Endodermal cell (in vitro differentiated cells): ENCODE data around the gene KIF21B. TPM values are rescaled to one million over a fixed set of nuclear protein-coding genes. Genes with fewer than 3 reads are reported as not detected.

Experiments used
- DNase-seq: peaks from one replicate; pipeline ENCODE4 v3.0.0-alpha.2; 2017
- H3K27ac ChIP-seq: 2 replicates; pipeline ENCODE4 v1.5.1; 2013; ENCODE audit warnings: mild to moderate bottlenecking, low read depth, low read length, moderate library complexity
- H3K27me3 ChIP-seq: 2 replicates; pipeline ENCODE4 v1.6.1; 2013; ENCODE audit warnings: mild to moderate bottlenecking, low read length, moderate library complexity; ENCODE audit not compliant: insufficient read depth, control insufficient read depth, poor library complexity, severe bottlenecking
- H3K36me3 ChIP-seq: 2 replicates; pipeline ENCODE4 v1.7.0; 2013; ENCODE audit warnings: mild to moderate bottlenecking, low read length, moderate library complexity; ENCODE audit not compliant: control insufficient read depth, insufficient read depth
- H3K4me1 ChIP-seq: one replicate; pipeline ENCODE4 v1.7.0; 2013; ENCODE audit warnings: low read length; ENCODE audit not compliant: control insufficient read depth, insufficient read depth
- H3K4me3 ChIP-seq: 2 replicates; pipeline ENCODE4 v1.5.1; 2013; ENCODE audit warnings: mild to moderate bottlenecking, low read length, moderate library complexity
- H3K9ac ChIP-seq: 2 replicates; pipeline ENCODE4 v1.6.1; 2013; ENCODE audit warnings: mild to moderate bottlenecking, low read length, moderate library complexity; ENCODE audit not compliant: poor library complexity, severe bottlenecking; ENCODE audit errors: extremely low read depth
- H3K9me3 ChIP-seq: 2 replicates; pipeline ENCODE4 v1.6.1; 2013; ENCODE audit warnings: mild to moderate bottlenecking, low read length, moderate library complexity; ENCODE audit not compliant: control insufficient read depth
- H3K27ac Mint-ChIP-seq: 2 replicates; pipeline ENCODE4 v1.8.0; 2020; ENCODE audit warnings: mixed read lengths
- H3K27me3 Mint-ChIP-seq: 2 replicates; pipeline ENCODE4 v1.8.0; 2021; ENCODE audit warnings: mild to moderate bottlenecking, mixed read lengths; ENCODE audit not compliant: insufficient read depth
- H3K36me3 Mint-ChIP-seq: 2 replicates; pipeline ENCODE4 v1.8.0; 2020; ENCODE audit warnings: low read depth, mixed read lengths
- H3K4me1 Mint-ChIP-seq: 2 replicates; pipeline ENCODE4 v1.8.0; 2020; ENCODE audit warnings: mixed read lengths
- H3K4me3 Mint-ChIP-seq: 2 replicates; pipeline ENCODE4 v1.8.0; 2020; ENCODE audit warnings: mild to moderate bottlenecking, moderate library complexity, mixed read lengths
- H3K9me3 Mint-ChIP-seq: 2 replicates; pipeline ENCODE4 v1.8.0; 2020; ENCODE audit warnings: mild to moderate bottlenecking, mixed read lengths
- CTCF ChIP-seq: fragments of 200-600 bp; sonication (generic); conservative IDR thresholded peaks from 2 replicates; pipeline ENCODE4 v1.5.0; 2021; ENCODE audit warnings: antibody characterized with exemption, mild to moderate bottlenecking
- WGBS, 2 experiments: methylation state at CpG; one replicate each; pipeline versions ENCODE4 v1.1.5 to v1.1.7; 2013; ENCODE audit warnings: missing lambda C conversion rate in 2 of 2, mixed read lengths in 1 of 2; ENCODE audit not compliant: insufficient coverage in 1 of 2, insufficient read length in 1 of 2; 5-methylcytosine and 5-hydroxymethylcytosine counted together
- total RNA-seq, 2 donors: library from RNA; stranded (reverse); fragmentation: NEBNext Ultra II Directional in 1 of 2; extraction: Animal tissue kit (Norgen Biotek cat#: 25700) in 1 of 2; gene quantifications; 2 replicates in 1 of 2; 3 replicates in 1 of 2; pipeline ENCODE4 v1.2.1, GENCODE V29; 2021

KIF21B gene
- total RNA-seq, 2 donors from 2014 or later: 8.8 to 14.7 TPM

DNA sequence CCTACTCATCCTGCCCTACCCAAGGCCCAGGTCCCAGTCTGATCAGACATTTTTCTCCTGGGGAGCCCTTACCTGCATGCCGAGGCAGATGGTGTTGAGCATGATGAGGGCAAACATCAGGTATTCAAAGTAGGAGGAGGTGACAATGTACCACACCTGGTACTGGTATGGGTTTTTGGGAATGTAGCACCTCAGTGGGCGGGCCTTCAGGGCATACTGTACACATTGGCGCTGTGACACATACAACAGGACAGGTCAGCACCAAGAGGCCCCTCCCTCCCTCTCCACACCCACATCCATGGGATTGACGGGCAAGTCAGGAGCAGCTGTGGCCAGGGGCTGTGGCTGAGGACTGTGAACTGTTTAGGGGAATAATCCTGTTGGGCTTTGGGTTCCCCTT, 37.1 kb upstream of the KIF21B start:
- Mint-ChIP-seq H3K27me3 (no peaks in the 10 kb centered on the region), H3K36me3 (no peaks in the 10 kb centered on the region), H3K9me3 (no peaks in the 10 kb centered on the region), H3K4me1 (peaks cover 19% of the 10 kb centered on the region), H3K27ac (no peak overlapping the region), H3K4me3 (no peak overlapping the region)
- Histone ChIP-seq H3K4me1 (no peaks in the 10 kb centered on the region), H3K36me3 (no peaks in the 10 kb centered on the region), H3K9me3 (no peaks in the 10 kb centered on the region), H3K27ac (no peak overlapping the region), H3K4me3 (no peak overlapping the region), H3K27me3 (no peaks in the 10 kb centered on the region), H3K9ac (no peak overlapping the region)
- WGBS, 2 experiments: 94% methylated on average over 4 of the region's 4 CpGs; no CpG with 5 or more reads in 1 of the 2 experiments
- TF ChIP-seq CTCF: no peak
- no peak for DNase-seq

DNA sequence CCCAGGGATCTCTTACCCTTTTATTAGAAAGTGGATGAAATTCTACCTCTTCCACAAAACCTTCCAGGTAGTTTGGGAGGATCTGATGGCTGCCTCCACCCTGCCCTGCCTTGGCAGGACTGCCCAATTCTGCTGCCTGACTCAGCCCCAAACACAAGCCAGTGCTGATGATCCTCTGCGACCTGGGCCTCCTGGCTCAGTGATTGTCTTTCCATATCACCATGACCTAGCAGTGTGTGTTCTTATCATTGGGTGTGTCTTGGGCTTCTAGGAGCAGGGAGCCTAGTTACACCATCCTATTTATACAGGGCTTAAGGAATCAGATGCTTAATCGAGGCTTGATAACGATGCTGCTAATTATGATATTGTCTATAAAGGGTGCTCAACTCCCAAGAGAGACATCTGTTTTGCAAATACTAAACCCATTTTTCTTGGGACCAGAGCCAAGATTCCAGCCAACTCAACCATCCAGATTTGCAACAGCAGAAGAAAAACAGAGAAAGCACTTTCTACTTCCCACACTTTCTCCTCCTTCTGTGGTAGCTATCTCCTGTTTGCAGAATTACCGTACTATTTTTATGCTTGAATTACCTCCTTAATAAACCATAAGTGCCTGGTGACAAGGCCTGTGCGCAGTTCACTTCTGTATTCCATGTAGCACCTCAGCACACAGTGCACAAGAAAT, 36.5 kb upstream of the KIF21B start:
- H3K9me3 ChIP-seq: no peaks in the 10 kb centered on the region
- no peak for TF ChIP-seq CTCF
- H3K27ac Mint-ChIP-seq: no peak overlapping the region
- H3K4me1 ChIP-seq: no peaks in the 10 kb centered on the region
- no peak overlapping the region for H3K9ac ChIP-seq
- DNase-seq: no peak
- H3K27ac ChIP-seq: no peak overlapping the region
- H3K27me3 ChIP-seq: no peaks in the 10 kb centered on the region
- no peaks in the 10 kb centered on the region for H3K27me3 Mint-ChIP-seq
- H3K36me3 Mint-ChIP-seq: no peaks in the 10 kb centered on the region
- no peaks in the 10 kb centered on the region for H3K9me3 Mint-ChIP-seq
- H3K36me3 ChIP-seq: no peaks in the 10 kb centered on the region
- H3K4me3 ChIP-seq: no peak overlapping the region
- WGBS, 2 experiments: 90 to 100% methylated on average over 2 to 5 of the region's 5 CpGs
- no peak overlapping the region for H3K4me3 Mint-ChIP-seq
- H3K4me1 Mint-ChIP-seq: peaks cover 19% of the 10 kb centered on the region

DNA sequence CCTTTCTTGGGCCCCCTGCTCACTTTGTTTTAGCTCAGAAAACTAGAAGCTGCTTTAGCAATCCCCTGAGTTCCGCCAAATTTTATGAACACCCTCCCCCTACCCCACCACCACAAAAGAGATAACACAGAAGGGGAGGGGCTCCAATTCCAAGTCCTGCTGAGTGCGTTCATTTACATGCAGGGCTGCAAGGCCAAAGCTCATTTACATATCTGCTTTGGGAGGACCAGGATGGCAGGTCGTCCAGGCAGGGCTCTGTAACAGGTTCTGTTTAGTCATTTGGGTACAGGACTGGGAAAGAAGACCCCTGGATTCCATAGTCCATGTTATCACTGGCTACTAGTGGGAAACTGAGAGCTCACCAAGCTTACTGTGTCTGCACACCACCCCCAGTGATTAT, 35.9 kb upstream of the KIF21B start:
- H3K9me3 ChIP-seq: no peaks in the 10 kb centered on the region
- H3K27me3 Mint-ChIP-seq: no peaks in the 10 kb centered on the region
- no peak overlapping the region for H3K9ac ChIP-seq
- no peaks in the 10 kb centered on the region for H3K27me3 ChIP-seq
- no peak overlapping the region for H3K27ac Mint-ChIP-seq
- H3K4me1 ChIP-seq: no peaks in the 10 kb centered on the region
- H3K27ac ChIP-seq: no peak overlapping the region
- no peak overlapping the region for H3K4me3 ChIP-seq
- peak; percentile 61 for DNase-seq
- peaks cover 19% of the 10 kb centered on the region for H3K4me1 Mint-ChIP-seq
- TF ChIP-seq CTCF: no peak
- H3K4me3 Mint-ChIP-seq: no peak overlapping the region
- WGBS, 2 experiments: 43 to 46% methylated on average over 1 to 3 of the region's 3 CpGs
- H3K36me3 ChIP-seq: no peaks in the 10 kb centered on the region
- no peaks in the 10 kb centered on the region for H3K9me3 Mint-ChIP-seq
- H3K36me3 Mint-ChIP-seq: no peaks in the 10 kb centered on the region
